SK-N-SH treated with all-trans-retinoic acid at 6 μM for 48 hours (cell line): Measurements from ENCODE around the gene CASP10.

Experiments
- ATAC-seq: fragments of 200-7000 bp; cut with Tn5 transposase; 3 replicates; pipeline ENCODE4 v1.9.1; 2020; ENCODE audit warnings: mild to moderate bottlenecking, moderate library complexity
- ARNTL ChIP-seq: fragments of 450-650 bp; formaldehyde crosslinking; IDR thresholded peaks from 2 replicates; pipeline ENCODE4 v1.5.0; 2020; ENCODE audit warnings: low read depth, mild to moderate bottlenecking, moderate library complexity, borderline replicate concordance
- BACH2 ChIP-seq: fragments of 250-450 bp; sonication (Bioruptor Pico); IDR thresholded peaks from 2 replicates; pipeline ENCODE4 v1.9.0; 2021; ENCODE audit warnings: mild to moderate bottlenecking, borderline replicate concordance
- CSDC2 ChIP-seq: fragments of 250-450 bp; sonication (Bioruptor Pico); IDR thresholded peaks from 2 replicates; pipeline ENCODE4 v1.5.0; 2020; ENCODE audit warnings: mild to moderate bottlenecking, moderate library complexity
- ESRRG ChIP-seq: fragments of 250-450 bp; sonication (Bioruptor Pico); IDR thresholded peaks from 2 replicates; pipeline ENCODE4 v1.6.1; 2021; ENCODE audit warnings: mild to moderate bottlenecking
- GLIS3 ChIP-seq: fragments of 250-450 bp; sonication (Bioruptor Pico); IDR thresholded peaks from 2 replicates; pipeline ENCODE4 v1.5.0; 2020; ENCODE audit warnings: mild to moderate bottlenecking, moderate library complexity
- ISL1 ChIP-seq: fragments of 250-450 bp; sonication (Bioruptor Pico); IDR thresholded peaks from 2 replicates; pipeline ENCODE4 v2.1.2; 2022; ENCODE audit warnings: mild to moderate bottlenecking, moderate library complexity
- OSR1 ChIP-seq: fragments of 250-450 bp; sonication (Bioruptor Pico); IDR thresholded peaks from 2 replicates; pipeline ENCODE4 v1.8.0; 2022; ENCODE audit warnings: moderate library complexity, mild to moderate bottlenecking, inconsistent platforms
- PPARA ChIP-seq: fragments of 250-450 bp; sonication (Bioruptor Pico); IDR thresholded peaks from 2 replicates; pipeline ENCODE4 v1.5.0; 2020; ENCODE audit warnings: mild to moderate bottlenecking, borderline replicate concordance
- RARB ChIP-seq: fragments of 250-450 bp; sonication (Bioruptor Pico); IDR thresholded peaks from 2 replicates; pipeline ENCODE4 v1.8.0; 2021; ENCODE audit warnings: mild to moderate bottlenecking, moderate library complexity
- SNAI2 ChIP-seq: fragments of 250-450 bp; sonication (Bioruptor Pico); IDR thresholded peaks from 2 replicates; pipeline ENCODE4 v1.5.0; 2020; ENCODE audit warnings: mild to moderate bottlenecking, moderate library complexity
- TCF4 ChIP-seq: fragments of 250-450 bp; sonication (Bioruptor Pico); IDR thresholded peaks from 2 replicates; pipeline ENCODE4 v1.8.0; 2021; ENCODE audit warnings: mild to moderate bottlenecking, moderate library complexity, borderline replicate concordance
- TOX ChIP-seq: fragments of 250-450 bp; sonication (Bioruptor Pico); IDR thresholded peaks from 2 replicates; pipeline ENCODE4 v1.8.0; 2021; ENCODE audit warnings: mild to moderate bottlenecking, moderate library complexity, borderline replicate concordance
- ZC3H10 ChIP-seq: fragments of 250-450 bp; sonication (Bioruptor Pico); IDR thresholded peaks from 2 replicates; pipeline ENCODE4 v1.5.1; 2021; ENCODE audit warnings: mild to moderate bottlenecking, moderate library complexity
- ZFP3 ChIP-seq: fragments of 250-450 bp; sonication (Bioruptor Pico); IDR thresholded peaks from 2 replicates; pipeline ENCODE4 v1.5.0; 2020; ENCODE audit warnings: mild to moderate bottlenecking, moderate library complexity
- ZNF565 ChIP-seq: fragments of 450-650 bp; formaldehyde crosslinking; conservative IDR thresholded peaks from 2 replicates; pipeline ENCODE4 v1.5.0; 2020; ENCODE audit warnings: low read depth, mild to moderate bottlenecking, moderate library complexity
- ZNF70 ChIP-seq: fragments of 450-650 bp; formaldehyde crosslinking; IDR thresholded peaks from 2 replicates; pipeline ENCODE4 v1.5.0; 2020; ENCODE audit warnings: mild to moderate bottlenecking, moderate library complexity
- ZNF8 ChIP-seq: fragments of 450-650 bp; formaldehyde crosslinking; IDR thresholded peaks from 2 replicates; pipeline ENCODE4 v1.5.0; 2020; ENCODE audit warnings: mild to moderate bottlenecking, moderate library complexity
- TF ChIP-seq, protein P1 (sequence below): fragments of 250-450 bp; sonication (Bioruptor Pico); IDR thresholded peaks from 2 replicates; pipeline ENCODE4 v1.8.0; 2021; ENCODE audit warnings: low read depth, mild to moderate bottlenecking, moderate library complexity, borderline replicate concordance
- TF ChIP-seq, protein P2 (sequence below): fragments of 250-450 bp; sonication (Bioruptor Pico); IDR thresholded peaks from 2 replicates; pipeline ENCODE4 v1.5.0; 2020; ENCODE audit warnings: mild to moderate bottlenecking, moderate library complexity
- TF ChIP-seq, protein P3 (sequence below): fragments of 250-450 bp; sonication (Bioruptor Pico); IDR thresholded peaks from 2 replicates; pipeline ENCODE4 v1.5.1; 2020; ENCODE audit warnings: low read depth, mild to moderate bottlenecking, moderate library complexity

The CASP10 gene

GRCh38 chr2:201269764-201270163, 86.8 kb downstream of the CASP10 start:
- ATAC-seq = no peak
- TF ChIP-seq ZFP3 (no peak), OSR1 (CRISPR knock-in tag) (no peak)

DNA sequence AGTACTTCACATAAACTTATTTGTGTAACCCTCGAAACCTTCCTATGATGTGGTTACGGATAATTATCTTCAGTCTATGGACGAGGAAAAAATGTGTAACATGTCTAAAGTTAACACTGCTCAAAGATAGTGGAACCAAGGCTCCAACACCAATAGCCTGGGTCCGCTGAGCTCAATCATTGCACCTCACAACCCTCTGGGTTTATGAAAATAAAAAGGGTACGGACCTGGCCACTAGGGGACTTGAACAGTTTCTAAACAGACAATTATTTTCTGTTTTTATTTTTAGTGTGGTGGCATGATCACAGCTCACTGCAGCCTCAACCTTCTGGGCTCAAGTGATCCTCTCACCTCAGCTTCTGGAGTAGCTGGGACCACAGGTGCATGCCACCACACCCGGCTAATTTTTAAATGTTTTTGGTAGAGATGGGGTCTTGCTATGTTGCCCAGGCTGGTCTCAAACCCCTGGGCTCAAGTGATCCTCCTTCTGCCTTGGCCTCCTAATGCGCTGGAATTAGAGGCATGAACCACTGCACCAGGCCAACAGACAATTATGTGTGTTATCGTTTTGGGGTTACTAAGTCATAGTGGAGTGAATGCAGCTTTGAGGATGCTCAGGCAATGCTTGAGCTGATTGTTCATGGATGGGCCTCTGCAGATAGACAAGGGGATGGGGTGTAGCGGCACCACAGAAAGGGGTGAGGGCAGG, 87.5 kb downstream of the CASP10 start:
- no peak for ATAC-seq

DNA sequence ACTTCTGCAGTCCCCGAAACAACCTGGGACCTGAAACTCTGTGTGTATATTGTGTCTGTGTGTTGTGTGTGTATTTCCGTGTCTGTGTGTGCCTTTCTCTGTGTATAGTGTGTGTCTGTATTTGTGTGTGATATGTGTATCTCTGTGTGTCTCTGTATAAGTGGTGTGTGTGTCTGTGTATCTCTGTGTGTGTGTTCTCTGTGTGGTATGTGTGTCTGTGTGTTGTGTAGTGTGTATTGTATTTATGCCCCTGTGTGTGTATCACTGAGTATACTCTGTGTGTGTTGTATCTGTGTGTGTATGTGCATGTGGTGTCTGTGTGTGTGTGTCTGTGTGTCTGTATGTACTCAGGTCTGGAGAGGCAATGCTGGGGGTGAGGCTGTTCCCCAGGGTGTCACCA, 89.0 kb downstream of the CASP10 start:
- no peak for ATAC-seq
- no peak for TF ChIP-seq GLIS3
- TF ChIP-seq, protein P1, sequence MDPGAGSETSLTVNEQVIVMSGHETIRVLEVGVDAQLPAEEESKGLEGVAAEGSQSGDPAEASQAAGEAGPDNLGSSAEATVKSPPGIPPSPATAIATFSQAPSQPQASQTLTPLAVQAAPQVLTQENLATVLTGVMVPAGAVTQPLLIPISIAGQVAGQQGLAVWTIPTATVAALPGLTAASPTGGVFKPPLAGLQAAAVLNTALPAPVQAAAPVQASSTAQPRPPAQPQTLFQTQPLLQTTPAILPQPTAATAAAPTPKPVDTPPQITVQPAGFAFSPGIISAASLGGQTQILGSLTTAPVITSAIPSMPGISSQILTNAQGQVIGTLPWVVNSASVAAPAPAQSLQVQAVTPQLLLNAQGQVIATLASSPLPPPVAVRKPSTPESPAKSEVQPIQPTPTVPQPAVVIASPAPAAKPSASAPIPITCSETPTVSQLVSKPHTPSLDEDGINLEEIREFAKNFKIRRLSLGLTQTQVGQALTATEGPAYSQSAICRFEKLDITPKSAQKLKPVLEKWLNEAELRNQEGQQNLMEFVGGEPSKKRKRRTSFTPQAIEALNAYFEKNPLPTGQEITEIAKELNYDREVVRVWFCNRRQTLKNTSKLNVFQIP = no peak

More for the DNA sequence above, 87.5 kb downstream of the CASP10 start:
- TF ChIP-seq GLIS3 (no peak), OSR1 (CRISPR knock-in tag) (no peak), TCF4 (no peak), BACH2 (no peak), ARNTL (CRISPR knock-in tag) (no peak), ZNF70 (CRISPR knock-in tag) (no peak), ISL1 (CRISPR knock-in tag) (no peak), PPARA (no peak), SNAI2 (CRISPR knock-in tag) (no peak), ZNF8 (no peak), ZNF565 (CRISPR knock-in tag) (no peak), RARB (no peak), ZFP3 (no peak), TOX (CRISPR knock-in tag) (no peak), ESRRG (no peak), ZC3H10 (no peak)

- no peak for ATAC-seq
- TF ChIP-seq TOX (CRISPR knock-in tag) = no peak
- TF ChIP-seq RARB = no peak
- no peak for TF ChIP-seq TCF4
- no peak for TF ChIP-seq ZNF565 (CRISPR knock-in tag)
- no peak for TF ChIP-seq CSDC2 (CRISPR knock-in tag)
- TF ChIP-seq ZNF8 = no peak
- TF ChIP-seq ZNF70 (CRISPR knock-in tag) = no peak
- TF ChIP-seq ZFP3 = no peak
- no peak for TF ChIP-seq BACH2
- TF ChIP-seq SNAI2 (CRISPR knock-in tag) = no peak
- TF ChIP-seq, protein P2, sequence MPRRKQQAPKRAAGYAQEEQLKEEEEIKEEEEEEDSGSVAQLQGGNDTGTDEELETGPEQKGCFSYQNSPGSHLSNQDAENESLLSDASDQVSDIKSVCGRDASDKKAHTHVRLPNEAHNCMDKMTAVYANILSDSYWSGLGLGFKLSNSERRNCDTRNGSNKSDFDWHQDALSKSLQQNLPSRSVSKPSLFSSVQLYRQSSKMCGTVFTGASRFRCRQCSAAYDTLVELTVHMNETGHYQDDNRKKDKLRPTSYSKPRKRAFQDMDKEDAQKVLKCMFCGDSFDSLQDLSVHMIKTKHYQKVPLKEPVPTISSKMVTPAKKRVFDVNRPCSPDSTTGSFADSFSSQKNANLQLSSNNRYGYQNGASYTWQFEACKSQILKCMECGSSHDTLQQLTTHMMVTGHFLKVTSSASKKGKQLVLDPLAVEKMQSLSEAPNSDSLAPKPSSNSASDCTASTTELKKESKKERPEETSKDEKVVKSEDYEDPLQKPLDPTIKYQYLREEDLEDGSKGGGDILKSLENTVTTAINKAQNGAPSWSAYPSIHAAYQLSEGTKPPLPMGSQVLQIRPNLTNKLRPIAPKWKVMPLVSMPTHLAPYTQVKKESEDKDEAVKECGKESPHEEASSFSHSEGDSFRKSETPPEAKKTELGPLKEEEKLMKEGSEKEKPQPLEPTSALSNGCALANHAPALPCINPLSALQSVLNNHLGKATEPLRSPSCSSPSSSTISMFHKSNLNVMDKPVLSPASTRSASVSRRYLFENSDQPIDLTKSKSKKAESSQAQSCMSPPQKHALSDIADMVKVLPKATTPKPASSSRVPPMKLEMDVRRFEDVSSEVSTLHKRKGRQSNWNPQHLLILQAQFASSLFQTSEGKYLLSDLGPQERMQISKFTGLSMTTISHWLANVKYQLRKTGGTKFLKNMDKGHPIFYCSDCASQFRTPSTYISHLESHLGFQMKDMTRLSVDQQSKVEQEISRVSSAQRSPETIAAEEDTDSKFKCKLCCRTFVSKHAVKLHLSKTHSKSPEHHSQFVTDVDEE = no peak
- TF ChIP-seq PPARA = no peak
- no peak for TF ChIP-seq OSR1 (CRISPR knock-in tag)
- TF ChIP-seq, protein P1 = no peak
- TF ChIP-seq, protein P3, sequence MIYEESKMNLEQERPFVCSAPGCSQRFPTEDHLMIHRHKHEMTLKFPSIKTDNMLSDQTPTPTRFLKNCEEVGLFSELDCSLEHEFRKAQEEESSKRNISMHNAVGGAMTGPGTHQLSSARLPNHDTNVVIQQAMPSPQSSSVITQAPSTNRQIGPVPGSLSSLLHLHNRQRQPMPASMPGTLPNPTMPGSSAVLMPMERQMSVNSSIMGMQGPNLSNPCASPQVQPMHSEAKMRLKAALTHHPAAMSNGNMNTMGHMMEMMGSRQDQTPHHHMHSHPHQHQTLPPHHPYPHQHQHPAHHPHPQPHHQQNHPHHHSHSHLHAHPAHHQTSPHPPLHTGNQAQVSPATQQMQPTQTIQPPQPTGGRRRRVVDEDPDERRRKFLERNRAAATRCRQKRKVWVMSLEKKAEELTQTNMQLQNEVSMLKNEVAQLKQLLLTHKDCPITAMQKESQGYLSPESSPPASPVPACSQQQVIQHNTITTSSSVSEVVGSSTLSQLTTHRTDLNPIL (CRISPR knock-in tag) = no peak
- TF ChIP-seq ISL1 (CRISPR knock-in tag) = no peak
Measured at GRCh38 chr2:201273330-201273983, 90.5 kb downstream of the CASP10 start.
